Endometrial microvascular endothelial cells (primary cell): ENCODE data around the gene EFCAB7. TPM values are rescaled to one million over a fixed set of nuclear protein-coding genes. Genes with fewer than 3 reads are reported as not detected.

ENCODE experiments used
- in situ Hi-C: cut with HindIII; loops from 2 replicates; pipeline ENCODE4 v1.10.0; 2017; ENCODE audit warnings: low sequenced_read_pairs, low pct_unique_long_range_greater_than_20kb; ENCODE audit errors: inconsistent ontology term
- total RNA-seq: library from RNA; depleted of rRNA; stranded (reverse); fragments of >200 nt; gene quantifications from one replicate; pipeline ENCODE4 v1.2.3, GENCODE V29; 2015; ENCODE audit errors: inconsistent ontology term

The EFCAB7 gene, protein sequence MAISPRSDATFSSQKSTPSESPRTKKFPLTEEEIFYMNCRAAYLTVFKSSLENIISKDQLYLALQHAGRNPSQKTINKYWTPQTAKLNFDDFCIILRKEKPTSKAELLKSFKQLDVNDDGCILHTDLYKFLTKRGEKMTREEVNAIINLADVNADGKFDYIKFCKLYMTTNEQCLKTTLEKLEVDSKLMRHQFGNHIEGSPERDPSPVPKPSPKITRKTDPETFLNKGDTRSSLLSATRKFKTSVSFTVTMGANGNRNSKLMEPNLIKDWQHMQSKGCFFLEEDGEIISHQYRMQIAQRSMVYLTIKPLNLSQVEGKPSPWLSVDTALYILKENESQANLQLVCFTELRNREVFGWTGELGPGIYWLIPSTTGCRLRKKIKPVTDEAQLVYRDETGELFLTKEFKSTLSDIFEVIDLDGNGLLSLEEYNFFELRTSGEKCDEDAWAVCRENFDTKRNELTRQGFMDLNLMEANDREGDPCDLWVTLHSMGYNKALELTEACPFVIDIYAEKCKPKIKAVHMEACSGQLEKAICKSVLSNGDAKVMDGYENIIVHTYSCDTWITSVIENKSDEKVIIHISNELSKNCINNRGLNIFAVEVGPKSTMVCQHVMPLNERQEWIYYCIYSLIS
- 4.7 TPM for total RNA-seq

DNA sequence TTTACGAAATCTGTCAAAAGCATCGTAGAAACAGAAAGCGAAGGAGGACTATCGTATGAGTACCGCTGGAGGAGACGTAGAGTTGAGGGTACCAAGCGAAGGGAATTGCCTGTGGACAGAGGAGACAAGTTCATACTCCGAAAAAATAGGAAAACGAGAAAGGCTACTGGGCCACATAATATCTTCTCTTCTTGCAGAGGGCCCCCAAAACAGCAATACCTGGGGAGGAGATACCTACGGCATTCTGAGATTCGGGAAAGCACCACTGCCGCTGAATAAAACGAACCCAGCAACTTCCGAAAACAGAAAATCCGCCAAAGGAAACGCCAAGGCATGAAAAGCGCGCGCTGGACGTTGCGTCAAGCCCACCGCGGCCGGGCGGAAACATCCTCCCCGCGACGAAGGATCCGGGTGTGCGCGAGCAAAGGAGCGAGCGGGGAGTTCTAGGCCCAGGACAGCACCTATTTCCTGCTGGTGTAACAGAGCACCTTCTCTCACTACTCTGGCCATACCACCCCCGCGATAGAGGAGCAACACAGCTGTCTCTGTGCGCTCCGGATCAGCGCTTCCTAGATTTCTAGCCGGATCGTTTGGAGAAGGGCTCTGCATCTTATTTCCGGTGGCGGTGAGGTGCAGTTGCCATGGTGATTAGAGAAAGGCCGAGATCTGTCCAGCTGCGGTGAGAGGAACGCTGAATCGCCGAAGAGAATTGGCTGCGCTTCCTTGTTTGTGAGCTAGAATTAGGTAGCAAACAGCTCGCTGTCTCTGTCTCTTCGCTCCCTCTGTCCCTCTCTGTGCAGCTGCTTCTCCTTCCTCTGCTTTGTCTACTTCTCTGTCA lies at the start of gene EFCAB7, which contains the start of gene ITGB3BP:
TSS of gene EFCAB7 (plus strand) at position 635 of the 838 bp plus-strand sequence. CDS start 2,048 bp downstream, outside the sequence.
TSS of gene ITGB3BP (minus strand) at position 335 of the 838 bp plus-strand sequence. CDS start at position 243, 92 bp downstream.
- in situ Hi-C loops, result no loop called here

GRCh38 chr1:63475761-63476160 lies 47.6 kb upstream of the EFCAB7 start:
- in situ Hi-C loops, result no loop called here

- in situ Hi-C loops, result no loop called here
Measured at GRCh38 chr1:63480057-63480456, 43.3 kb upstream of the EFCAB7 start.

DNA sequence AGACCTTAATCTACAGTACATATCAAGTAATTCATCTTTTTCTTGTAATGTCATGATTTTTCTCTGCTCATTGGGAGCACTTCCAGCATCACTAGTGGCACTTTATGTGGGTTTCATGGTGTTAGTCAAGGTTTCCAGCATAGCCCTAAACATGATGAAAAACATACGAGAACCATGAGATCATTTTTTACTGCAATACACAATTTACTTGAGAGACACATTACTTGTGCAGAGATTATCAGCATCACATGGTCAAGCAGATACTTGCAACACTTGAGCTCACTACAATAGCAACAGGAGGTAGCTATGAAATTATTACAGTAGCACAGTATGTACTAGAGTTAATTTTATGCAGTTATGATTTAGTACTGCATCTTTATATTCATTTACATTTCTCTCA lies 36.7 kb upstream of the EFCAB7 start:
- in situ Hi-C loops, result no loop called here

- in situ Hi-C loops, result no loop called here
Measured at GRCh38 chr1:63487336-63488065, 35.8 kb upstream of the EFCAB7 start.

DNA sequence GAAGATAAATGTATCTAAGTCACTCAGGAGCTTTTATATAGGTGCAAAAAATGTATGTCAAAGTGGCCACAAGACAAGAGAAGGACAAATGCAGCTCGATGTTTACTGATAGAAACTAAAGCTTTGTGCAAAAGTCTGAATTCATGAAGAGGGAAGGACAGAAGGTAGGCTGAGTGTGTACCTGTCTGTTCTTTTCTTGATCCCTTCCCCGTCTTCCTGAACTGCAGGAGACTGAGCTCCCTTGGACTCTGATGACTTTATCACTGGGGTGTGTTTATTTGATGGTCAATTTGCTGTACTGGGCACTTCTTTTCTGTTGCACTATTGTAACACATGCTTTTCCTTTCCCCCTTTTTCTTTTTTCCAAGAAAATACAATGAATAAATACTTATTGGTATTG lies 25.7 kb upstream of the EFCAB7 start:
- in situ Hi-C loops, result no loop called here

- in situ Hi-C loops, result no loop called here
Measured at GRCh38 chr1:63498106-63498505, 25.2 kb upstream of the EFCAB7 start.

- in situ Hi-C loops, result no loop called here
Measured at GRCh38 chr1:63501256-63501655, 22.1 kb upstream of the EFCAB7 start.

GRCh38 chr1:63506782-63507181 lies 16.5 kb upstream of the EFCAB7 start:
- in situ Hi-C loops, result no loop called here

DNA sequence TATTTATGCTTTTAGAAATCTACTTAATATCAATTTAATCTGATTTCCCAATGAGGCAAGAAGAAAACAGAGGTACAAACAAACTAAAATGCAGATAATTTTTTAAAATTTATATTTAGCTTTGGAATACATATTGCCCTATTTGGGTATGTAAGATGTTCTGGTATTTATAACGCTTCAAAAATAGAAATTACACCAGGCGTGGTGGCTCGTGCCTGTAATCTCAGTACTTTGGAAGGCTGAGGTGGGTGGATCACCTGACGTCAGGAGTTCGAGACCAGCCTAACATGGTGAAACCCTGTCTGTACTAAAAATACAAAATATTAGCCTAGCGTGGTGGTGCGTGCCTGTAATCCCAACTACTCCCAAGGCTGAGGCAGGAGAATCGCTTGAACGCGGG lies 13.6 kb upstream of the EFCAB7 start:
- in situ Hi-C loops, result no loop called here

DNA sequence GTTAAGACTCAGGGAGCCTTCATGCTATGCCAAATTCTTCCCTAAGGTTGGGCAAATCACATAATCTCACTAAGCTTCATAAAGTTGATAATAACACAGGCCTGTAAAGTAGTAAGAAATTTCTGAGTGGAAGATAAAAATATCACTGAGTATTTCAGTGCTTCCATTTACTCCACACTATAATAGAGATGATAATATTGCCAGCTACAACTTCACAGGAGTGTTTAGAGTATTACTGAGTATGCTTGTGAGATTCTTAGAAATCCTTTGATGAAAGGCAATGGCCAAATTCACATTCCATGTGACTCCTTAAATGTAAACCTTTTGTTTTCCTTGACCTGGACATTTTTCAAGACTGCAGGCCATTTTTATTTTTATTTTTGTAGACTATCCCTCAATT lies 10.7 kb upstream of the EFCAB7 start:
- in situ Hi-C loops, result no loop called here

DNA sequence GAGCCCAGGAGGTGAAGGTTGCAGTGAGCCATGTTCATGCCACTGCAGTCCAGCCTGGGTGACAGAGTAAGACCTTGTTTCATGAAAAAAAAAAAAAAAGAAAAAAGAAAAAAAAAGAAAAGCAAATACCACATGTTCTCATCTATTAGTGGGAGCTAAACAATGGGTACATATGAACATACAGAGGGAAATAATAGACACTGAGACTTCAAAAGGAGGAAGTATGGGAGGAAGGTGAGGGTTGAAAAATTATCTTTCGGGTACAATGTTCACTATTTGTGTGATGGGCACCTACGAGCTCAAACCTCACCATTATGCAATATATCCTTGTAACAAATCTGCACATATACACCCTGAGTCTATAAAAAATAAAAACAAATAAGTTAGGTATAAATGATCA lies 6.7 kb upstream of the EFCAB7 start:
- in situ Hi-C loops, result no loop called here

GRCh38 chr1:63523738-63524137 lies 413 bp downstream of the EFCAB7 start:
- in situ Hi-C loops, result no loop called here

- in situ Hi-C loops, result no loop called here
Measured at GRCh38 chr1:63524201-63524600, 876 bp downstream of the EFCAB7 start.

DNA sequence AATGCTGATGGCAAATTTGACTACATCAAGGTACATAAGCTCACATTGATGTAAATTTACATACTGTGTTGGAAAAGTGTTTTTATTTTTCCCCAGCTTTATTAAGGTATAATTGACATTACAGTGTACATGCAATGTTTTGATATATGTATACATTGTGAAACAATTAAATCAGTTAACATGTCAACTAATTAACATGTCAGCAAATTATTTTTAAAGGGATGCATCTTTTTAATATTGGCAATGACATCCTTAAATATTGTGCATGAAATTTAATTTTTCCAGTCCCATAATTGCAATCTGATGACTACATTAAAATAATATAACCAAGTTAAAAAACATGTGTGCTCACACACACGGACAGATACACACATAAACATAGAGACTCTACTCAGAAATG lies 9.4 kb downstream of the EFCAB7 start:
- in situ Hi-C loops, result no loop called here

DNA sequence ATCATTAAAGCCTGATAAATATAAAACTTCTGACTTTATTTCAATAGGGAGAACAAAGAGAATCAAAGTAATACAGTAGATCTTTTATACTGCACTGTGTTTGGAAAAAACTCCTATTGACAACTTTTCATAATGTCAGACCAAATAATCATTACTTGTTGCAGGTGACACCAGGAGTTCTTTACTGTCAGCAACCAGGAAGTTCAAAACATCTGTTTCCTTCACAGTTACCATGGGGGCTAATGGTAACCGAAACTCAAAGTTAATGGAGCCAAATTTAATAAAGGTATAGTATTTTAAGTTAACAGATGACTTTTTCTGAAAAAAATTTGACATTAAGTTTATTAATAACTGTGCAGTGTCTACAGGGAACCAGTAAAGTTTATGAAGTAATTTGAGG lies 10.6 kb downstream of the EFCAB7 start:
- in situ Hi-C loops, result no loop called here

DNA sequence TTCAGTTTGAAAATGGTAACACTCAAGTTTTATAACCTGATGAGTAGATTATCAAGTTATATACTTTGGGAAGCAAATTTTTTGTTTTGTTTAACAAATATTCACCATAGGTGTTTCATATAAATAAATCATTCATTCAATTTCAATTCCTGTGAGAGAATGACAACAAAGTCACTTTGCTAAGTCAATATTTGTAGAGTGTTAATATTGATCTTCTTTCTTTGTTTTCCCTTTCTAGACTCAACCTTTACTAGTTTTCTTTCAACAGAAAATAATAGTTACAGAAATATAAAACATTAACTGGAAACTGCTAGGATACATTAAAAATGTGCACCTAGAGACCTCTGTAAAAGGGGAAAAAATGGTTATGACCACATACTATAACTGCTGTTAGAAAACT lies 11.1 kb downstream of the EFCAB7 start:
- in situ Hi-C loops, result no loop called here

- in situ Hi-C loops, result no loop called here
Measured at GRCh38 chr1:63537006-63537405, 13.7 kb downstream of the EFCAB7 start.

GRCh38 chr1:63537940-63538339 lies 14.6 kb downstream of the EFCAB7 start:
- in situ Hi-C loops, result no loop called here
